WTC11 (cell line): ENCODE data around the gene IRF3. TPM values are rescaled to one million over a fixed set of nuclear protein-coding genes. Genes with fewer than 3 reads are reported as not detected.

Experiments used
- ATAC-seq: fragments of 200-7000 bp; cut with Tn5 transposase; 2 replicates; pipeline ENCODE4 v1.10.0; 2021; ENCODE audit warnings: mild to moderate bottlenecking, moderate library complexity
- CTCF ChIA-PET: fragments of 300-600 bp; sonication (Branson Sonifier 250); formaldehyde crosslinking; loops from one replicate; lab custom pipeline; 2021; ENCODE audit warnings: antibody characterized with exemption; lab: Charles Lee
- POLR2A ChIA-PET: fragments of 350-600 bp; sonication (Branson Sonifier 250); formaldehyde crosslinking; loops from one replicate; lab custom pipeline; 2021; ENCODE audit warnings: antibody characterized with exemption; lab: Charles Lee
- DNase-seq: peaks from one replicate; pipeline ENCODE4 v3.0.0; 2021; ENCODE audit warnings: low spot score
- H3K27ac Mint-ChIP-seq: 2 replicates; pipeline ENCODE4 v1.8.0; 2021; ENCODE audit warnings: mixed read lengths
- H3K27me3 Mint-ChIP-seq: 2 replicates; pipeline ENCODE4 v1.8.0; 2021; ENCODE audit warnings: low read depth, mild to moderate bottlenecking, moderate library complexity, mixed read lengths
- H3K36me3 Mint-ChIP-seq: 2 replicates; pipeline ENCODE4 v1.8.0; 2021; ENCODE audit warnings: mixed read lengths
- H3K4me1 Mint-ChIP-seq: 2 replicates; pipeline ENCODE4 v1.8.0; 2022; ENCODE audit warnings: mixed read lengths
- H3K4me3 Mint-ChIP-seq: 2 replicates; pipeline ENCODE4 v1.8.0; 2021; ENCODE audit warnings: mild to moderate bottlenecking, moderate library complexity, mixed read lengths
- H3K9me3 Mint-ChIP-seq: 2 replicates; pipeline ENCODE4 v1.8.0; 2021; ENCODE audit warnings: mixed read lengths
- E2F4 ChIP-seq: sonication (generic); formaldehyde crosslinking; IDR thresholded peaks from 2 replicates; pipeline ENCODE4 v1.8.1; 2022; ENCODE audit warnings: low read depth, mild to moderate bottlenecking, moderate library complexity, missing genetic modification reagents, borderline replicate concordance
- GTF2I ChIP-seq: fragments of 250-450 bp; sonication (Bioruptor Pico); conservative IDR thresholded peaks from 2 replicates; pipeline ENCODE4 v1.4.0; 2021; ENCODE audit warnings: mild to moderate bottlenecking
- IRF2 ChIP-seq: sonication (generic); formaldehyde crosslinking; IDR thresholded peaks from 2 replicates; pipeline ENCODE4 v1.8.0; 2022; ENCODE audit warnings: low read depth, missing genetic modification reagents, borderline replicate concordance
- NFATC4 ChIP-seq: fragments of 250-450 bp; sonication (Bioruptor Pico); IDR thresholded peaks from 2 replicates; pipeline ENCODE4 v1.9.0; 2021; ENCODE audit warnings: mild to moderate bottlenecking
- RELA ChIP-seq: sonication (generic); formaldehyde crosslinking; IDR thresholded peaks from 2 replicates; pipeline ENCODE4 v1.8.1; 2022; ENCODE audit warnings: missing genetic modification reagents, mild to moderate bottlenecking, borderline replicate concordance
- SMAD3 ChIP-seq: sonication (generic); formaldehyde crosslinking; IDR thresholded peaks from 2 replicates; pipeline ENCODE4 v1.8.0; 2022; ENCODE audit warnings: missing genetic modification reagents, mild to moderate bottlenecking, borderline replicate concordance
- SMAD4 ChIP-seq: sonication (generic); formaldehyde crosslinking; IDR thresholded peaks from 2 replicates; pipeline ENCODE4 v1.8.0; 2022; ENCODE audit warnings: mild to moderate bottlenecking, missing genetic modification reagents
- TCF7 ChIP-seq: sonication (generic); formaldehyde crosslinking; IDR thresholded peaks from 2 replicates; pipeline ENCODE4 v1.8.0; 2022; ENCODE audit warnings: mild to moderate bottlenecking, low read depth, missing genetic modification reagents, moderate library complexity
- TP53 ChIP-seq: sonication (generic); formaldehyde crosslinking; IDR thresholded peaks from 2 replicates; pipeline ENCODE4 v1.8.1; 2023; ENCODE audit warnings: mild to moderate bottlenecking, missing genetic modification reagents
- USF2 ChIP-seq: sonication (generic); formaldehyde crosslinking; IDR thresholded peaks from 2 replicates; pipeline ENCODE4 v1.8.1; 2023; ENCODE audit warnings: mild to moderate bottlenecking, missing genetic modification reagents, moderate library complexity
- ZNF232 ChIP-seq: sonication (generic); formaldehyde crosslinking; IDR thresholded peaks from 2 replicates; pipeline ENCODE4 v1.8.0; 2022; ENCODE audit warnings: mild to moderate bottlenecking, missing genetic modification reagents
- ZNF281 ChIP-seq: sonication (generic); formaldehyde crosslinking; IDR thresholded peaks from 2 replicates; pipeline ENCODE4 v1.8.0; 2023; ENCODE audit warnings: mild to moderate bottlenecking, missing genetic modification reagents
- ZNF416 ChIP-seq: fragments of 250-450 bp; sonication (Bioruptor Pico); IDR thresholded peaks from 2 replicates; pipeline ENCODE4 v1.9.0; 2021; ENCODE audit warnings: mild to moderate bottlenecking, inconsistent platforms
- ZSCAN18 ChIP-seq: fragments of 250-450 bp; sonication (Bioruptor Pico); IDR thresholded peaks from 2 replicates; pipeline ENCODE4 v2.1.2; 2022; ENCODE audit warnings: mild to moderate bottlenecking, moderate library complexity
- total RNA-seq: library from RNA; stranded (reverse); gene quantifications from 3 replicates; pipeline ENCODE4 v1.2.3, GENCODE V29; 2021
- TF ChIP-seq, protein P1 (sequence below): sonication (generic); formaldehyde crosslinking; IDR thresholded peaks from 2 replicates; pipeline ENCODE4 v1.8.1; 2022; ENCODE audit warnings: low read depth, missing genetic modification reagents, borderline replicate concordance
- TF ChIP-seq, protein P2 (sequence below): sonication (generic); formaldehyde crosslinking; IDR thresholded peaks from 2 replicates; pipeline ENCODE4 v1.8.1; 2023; ENCODE audit warnings: mild to moderate bottlenecking, missing genetic modification reagents
- TF ChIP-seq, protein P3 (sequence below): sonication (generic); formaldehyde crosslinking; IDR thresholded peaks from 2 replicates; pipeline ENCODE4 v1.8.1; 2023; ENCODE audit warnings: mild to moderate bottlenecking, missing genetic modification reagents, borderline replicate concordance

Gene IRF3
- total RNA-seq, 1 experiment from 2014 or later = 165 TPM

DNA sequence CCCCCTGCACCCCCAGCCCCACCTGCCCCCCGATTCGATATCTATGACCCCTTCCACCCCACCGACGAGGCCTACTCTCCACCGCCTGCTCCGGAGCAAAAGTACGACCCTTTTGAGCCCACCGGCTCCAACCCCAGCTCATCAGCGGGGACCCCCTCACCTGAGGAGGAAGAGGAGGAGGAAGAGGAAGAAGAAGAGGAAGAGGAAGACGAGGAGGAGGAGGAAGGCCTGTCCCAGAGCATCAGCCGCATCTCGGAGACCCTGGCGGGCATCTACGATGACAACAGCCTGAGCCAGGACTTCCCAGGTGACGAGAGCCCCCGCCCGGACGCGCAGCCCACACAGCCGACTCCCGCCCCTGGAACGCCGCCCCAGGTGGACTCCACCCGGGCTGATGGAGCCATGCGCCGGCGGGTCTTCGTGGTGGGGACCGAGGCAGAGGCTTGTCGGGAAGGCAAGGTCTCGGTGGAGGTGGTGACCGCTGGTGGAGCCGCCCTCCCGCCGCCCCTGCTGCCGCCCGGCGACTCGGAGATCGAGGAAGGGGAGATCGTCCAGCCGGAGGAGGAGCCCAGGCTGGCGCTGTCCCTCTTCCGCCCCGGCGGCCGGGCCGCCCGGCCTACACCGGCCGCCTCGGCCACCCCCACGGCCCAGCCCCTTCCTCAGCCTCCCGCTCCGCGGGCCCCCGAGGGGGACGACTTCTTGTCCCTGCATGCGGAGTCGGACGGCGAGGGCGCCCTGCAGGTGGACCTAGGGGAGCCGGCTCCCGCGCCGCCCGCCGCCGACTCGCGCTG lies 14.4 kb downstream of the IRF3 start:
- Mint-ChIP-seq H3K4me3 (no peak overlapping the region), H3K4me1 (no peaks in the 10 kb centered on the region), H3K27me3 (no peaks in the 10 kb centered on the region), H3K9me3 (no peaks in the 10 kb centered on the region), H3K36me3 (peaks cover 49% of the 10 kb centered on the region)
- DNase-seq = no peak
- ChIA-PET POLR2A (no interaction called here), CTCF (no interaction called here)
- ATAC-seq = no peak
- no peak for TF ChIP-seq E2F4 (CRISPR knock-in tag)
- no peak for TF ChIP-seq ZSCAN18 (CRISPR knock-in tag)
- TF ChIP-seq, protein P1, sequence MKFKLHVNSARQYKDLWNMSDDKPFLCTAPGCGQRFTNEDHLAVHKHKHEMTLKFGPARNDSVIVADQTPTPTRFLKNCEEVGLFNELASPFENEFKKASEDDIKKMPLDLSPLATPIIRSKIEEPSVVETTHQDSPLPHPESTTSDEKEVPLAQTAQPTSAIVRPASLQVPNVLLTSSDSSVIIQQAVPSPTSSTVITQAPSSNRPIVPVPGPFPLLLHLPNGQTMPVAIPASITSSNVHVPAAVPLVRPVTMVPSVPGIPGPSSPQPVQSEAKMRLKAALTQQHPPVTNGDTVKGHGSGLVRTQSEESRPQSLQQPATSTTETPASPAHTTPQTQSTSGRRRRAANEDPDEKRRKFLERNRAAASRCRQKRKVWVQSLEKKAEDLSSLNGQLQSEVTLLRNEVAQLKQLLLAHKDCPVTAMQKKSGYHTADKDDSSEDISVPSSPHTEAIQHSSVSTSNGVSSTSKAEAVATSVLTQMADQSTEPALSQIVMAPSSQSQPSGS = no peak
- TF ChIP-seq, protein P2, sequence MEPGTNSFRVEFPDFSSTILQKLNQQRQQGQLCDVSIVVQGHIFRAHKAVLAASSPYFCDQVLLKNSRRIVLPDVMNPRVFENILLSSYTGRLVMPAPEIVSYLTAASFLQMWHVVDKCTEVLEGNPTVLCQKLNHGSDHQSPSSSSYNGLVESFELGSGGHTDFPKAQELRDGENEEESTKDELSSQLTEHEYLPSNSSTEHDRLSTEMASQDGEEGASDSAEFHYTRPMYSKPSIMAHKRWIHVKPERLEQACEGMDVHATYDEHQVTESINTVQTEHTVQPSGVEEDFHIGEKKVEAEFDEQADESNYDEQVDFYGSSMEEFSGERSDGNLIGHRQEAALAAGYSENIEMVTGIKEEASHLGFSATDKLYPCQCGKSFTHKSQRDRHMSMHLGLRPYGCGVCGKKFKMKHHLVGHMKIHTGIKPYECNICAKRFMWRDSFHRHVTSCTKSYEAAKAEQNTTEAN = no peak
- TF ChIP-seq ZNF281 = no peak
- TF ChIP-seq RELA = no peak
- TF ChIP-seq ZNF416 = no peak
- TF ChIP-seq, protein P3, sequence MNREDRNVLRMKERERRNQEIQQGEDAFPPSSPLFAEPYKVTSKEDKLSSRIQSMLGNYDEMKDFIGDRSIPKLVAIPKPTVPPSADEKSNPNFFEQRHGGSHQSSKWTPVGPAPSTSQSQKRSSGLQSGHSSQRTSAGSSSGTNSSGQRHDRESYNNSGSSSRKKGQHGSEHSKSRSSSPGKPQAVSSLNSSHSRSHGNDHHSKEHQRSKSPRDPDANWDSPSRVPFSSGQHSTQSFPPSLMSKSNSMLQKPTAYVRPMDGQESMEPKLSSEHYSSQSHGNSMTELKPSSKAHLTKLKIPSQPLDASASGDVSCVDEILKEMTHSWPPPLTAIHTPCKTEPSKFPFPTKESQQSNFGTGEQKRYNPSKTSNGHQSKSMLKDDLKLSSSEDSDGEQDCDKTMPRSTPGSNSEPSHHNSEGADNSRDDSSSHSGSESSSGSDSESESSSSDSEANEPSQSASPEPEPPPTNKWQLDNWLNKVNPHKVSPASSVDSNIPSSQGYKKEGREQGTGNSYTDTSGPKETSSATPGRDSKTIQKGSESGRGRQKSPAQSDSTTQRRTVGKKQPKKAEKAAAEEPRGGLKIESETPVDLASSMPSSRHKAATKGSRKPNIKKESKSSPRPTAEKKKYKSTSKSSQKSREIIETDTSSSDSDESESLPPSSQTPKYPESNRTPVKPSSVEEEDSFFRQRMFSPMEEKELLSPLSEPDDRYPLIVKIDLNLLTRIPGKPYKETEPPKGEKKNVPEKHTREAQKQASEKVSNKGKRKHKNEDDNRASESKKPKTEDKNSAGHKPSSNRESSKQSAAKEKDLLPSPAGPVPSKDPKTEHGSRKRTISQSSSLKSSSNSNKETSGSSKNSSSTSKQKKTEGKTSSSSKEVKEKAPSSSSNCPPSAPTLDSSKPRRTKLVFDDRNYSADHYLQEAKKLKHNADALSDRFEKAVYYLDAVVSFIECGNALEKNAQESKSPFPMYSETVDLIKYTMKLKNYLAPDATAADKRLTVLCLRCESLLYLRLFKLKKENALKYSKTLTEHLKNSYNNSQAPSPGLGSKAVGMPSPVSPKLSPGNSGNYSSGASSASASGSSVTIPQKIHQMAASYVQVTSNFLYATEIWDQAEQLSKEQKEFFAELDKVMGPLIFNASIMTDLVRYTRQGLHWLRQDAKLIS (CRISPR knock-in tag) = no peak
- no peak for TF ChIP-seq TCF7 (CRISPR knock-in tag)
- no peak for TF ChIP-seq GTF2I (CRISPR knock-in tag)
- TF ChIP-seq ZNF232 (CRISPR knock-in tag) = no peak
- no peak for TF ChIP-seq NFATC4 (CRISPR knock-in tag)
- TF ChIP-seq USF2 (CRISPR knock-in tag) = no peak
- TF ChIP-seq IRF2 (CRISPR knock-in tag) = no peak
- TF ChIP-seq SMAD4 (CRISPR knock-in tag) = no peak
- TF ChIP-seq SMAD3 (CRISPR knock-in tag) = no peak
- no peak for TF ChIP-seq TP53 (CRISPR knock-in tag)
- TF ChIP-seq, all 79 proteins: peak for 0
- H3K27ac Mint-ChIP-seq = no peak overlapping the region
